HCT116 (cell line): ENCODE measurements around the gene ACTN1.

Experiments used
- CEBPB ChIP-seq: IDR thresholded peaks from 2 replicates; pipeline ENCODE4 v1.6.1; 2012; ENCODE audit warnings: low read depth
- EGR1 ChIP-seq: IDR thresholded peaks from 2 replicates; pipeline ENCODE4 v1.6.1; 2012; ENCODE audit warnings: low read depth
- ELF1 ChIP-seq: IDR thresholded peaks from 2 replicates; pipeline ENCODE4 v1.6.1; 2012; ENCODE audit warnings: low read depth, borderline replicate concordance
- EZH2 ChIP-seq: fragments of 200-600 bp; sonication (generic); IDR thresholded peaks from 2 replicates; pipeline ENCODE4 v1.6.1; 2017; ENCODE audit warnings: antibody characterized with exemption, mixed run types
- JUND ChIP-seq: IDR thresholded peaks from 2 replicates; pipeline ENCODE4 v1.6.1; 2012
- POLR2A ChIP-seq: IDR thresholded peaks from 2 replicates; pipeline ENCODE4 v1.7.0; 2011; ENCODE audit warnings: borderline replicate concordance; ENCODE audit not compliant: insufficient read depth, insufficient read length; ENCODE audit errors: extremely low read depth
- RAD21 ChIP-seq: IDR thresholded peaks from 2 replicates; pipeline ENCODE4 v1.6.1; 2012; ENCODE audit warnings: low read depth, mild to moderate bottlenecking
- SP1 ChIP-seq: IDR thresholded peaks from 2 replicates; pipeline ENCODE4 v1.6.1; 2012; ENCODE audit warnings: low read depth
- TF ChIP-seq, protein P1 (sequence below): IDR thresholded peaks from 2 replicates; pipeline ENCODE4 v1.6.1; 2012
- TF ChIP-seq, protein P2 (sequence below), 3 experiments: fragments of 200-600 bp in 1 of 3; sonication (generic) in 1 of 3; IDR thresholded peaks in 2 of 3; conservative IDR thresholded peaks in 1 of 3; 2 replicates each; pipeline ENCODE4 v1.5.1; 2012 to 2017; ENCODE audit warnings: low read depth in 2 of 3, low read length in 2 of 3, antibody characterized with exemption in 1 of 3, borderline replicate concordance in 1 of 3, control low read depth in 1 of 3, mild to moderate bottlenecking in 1 of 3, mixed read lengths in 1 of 3, mixed run types in 1 of 3, moderate library complexity in 1 of 3; ENCODE audit not compliant: insufficient read depth in 1 of 3
- TF ChIP-seq, protein P3 (sequence below): IDR thresholded peaks from 2 replicates; pipeline ENCODE4 v1.6.1; 2011; ENCODE audit warnings: mild to moderate bottlenecking, low read length, moderate library complexity; ENCODE audit not compliant: insufficient replicate concordance; ENCODE audit errors: extremely low read depth

DNA sequence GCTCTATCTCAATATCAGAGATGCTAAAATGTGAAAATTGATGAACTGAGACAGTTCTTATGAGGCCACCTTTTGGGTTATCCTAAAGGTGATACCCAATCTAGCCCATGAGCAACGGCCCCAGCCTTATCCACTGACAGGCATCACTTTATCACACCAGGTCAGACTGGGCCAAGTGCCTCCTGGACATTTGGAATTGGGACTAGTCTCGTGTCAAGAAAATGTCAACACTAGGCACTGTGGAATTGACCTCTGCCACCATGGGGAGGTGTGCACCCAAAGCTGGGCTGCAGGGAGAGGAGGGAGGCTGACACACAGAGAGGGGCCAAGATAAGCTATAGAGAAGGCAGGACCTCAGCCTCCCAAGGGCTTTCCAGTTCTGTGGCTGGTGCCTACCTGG is 107.7 kb downstream of the ACTN1 start:
- TF ChIP-seq EZH2 (no peak), SP1 (no peak), POLR2A (no peak), RAD21 (no peak), CEBPB (no peak), EGR1 (no peak), JUND (no peak), ELF1 (no peak)
- TF ChIP-seq, protein P1, sequence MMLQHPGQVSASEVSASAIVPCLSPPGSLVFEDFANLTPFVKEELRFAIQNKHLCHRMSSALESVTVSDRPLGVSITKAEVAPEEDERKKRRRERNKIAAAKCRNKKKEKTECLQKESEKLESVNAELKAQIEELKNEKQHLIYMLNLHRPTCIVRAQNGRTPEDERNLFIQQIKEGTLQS, result no peak
- TF ChIP-seq, protein P2, sequence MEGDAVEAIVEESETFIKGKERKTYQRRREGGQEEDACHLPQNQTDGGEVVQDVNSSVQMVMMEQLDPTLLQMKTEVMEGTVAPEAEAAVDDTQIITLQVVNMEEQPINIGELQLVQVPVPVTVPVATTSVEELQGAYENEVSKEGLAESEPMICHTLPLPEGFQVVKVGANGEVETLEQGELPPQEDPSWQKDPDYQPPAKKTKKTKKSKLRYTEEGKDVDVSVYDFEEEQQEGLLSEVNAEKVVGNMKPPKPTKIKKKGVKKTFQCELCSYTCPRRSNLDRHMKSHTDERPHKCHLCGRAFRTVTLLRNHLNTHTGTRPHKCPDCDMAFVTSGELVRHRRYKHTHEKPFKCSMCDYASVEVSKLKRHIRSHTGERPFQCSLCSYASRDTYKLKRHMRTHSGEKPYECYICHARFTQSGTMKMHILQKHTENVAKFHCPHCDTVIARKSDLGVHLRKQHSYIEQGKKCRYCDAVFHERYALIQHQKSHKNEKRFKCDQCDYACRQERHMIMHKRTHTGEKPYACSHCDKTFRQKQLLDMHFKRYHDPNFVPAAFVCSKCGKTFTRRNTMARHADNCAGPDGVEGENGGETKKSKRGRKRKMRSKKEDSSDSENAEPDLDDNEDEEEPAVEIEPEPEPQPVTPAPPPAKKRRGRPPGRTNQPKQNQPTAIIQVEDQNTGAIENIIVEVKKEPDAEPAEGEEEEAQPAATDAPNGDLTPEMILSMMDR (IDR thresholded peaks at IDR 0.05 in 2 of 3, conservative IDR thresholded peaks at IDR 0.05 in 1 of 3; ENCODE audit: borderline replicate concordance in 1 of 3, insufficient read depth in 1 of 3, low read depth in 2 of 3, low read length in 2 of 3), result no peak
- TF ChIP-seq, protein P3, sequence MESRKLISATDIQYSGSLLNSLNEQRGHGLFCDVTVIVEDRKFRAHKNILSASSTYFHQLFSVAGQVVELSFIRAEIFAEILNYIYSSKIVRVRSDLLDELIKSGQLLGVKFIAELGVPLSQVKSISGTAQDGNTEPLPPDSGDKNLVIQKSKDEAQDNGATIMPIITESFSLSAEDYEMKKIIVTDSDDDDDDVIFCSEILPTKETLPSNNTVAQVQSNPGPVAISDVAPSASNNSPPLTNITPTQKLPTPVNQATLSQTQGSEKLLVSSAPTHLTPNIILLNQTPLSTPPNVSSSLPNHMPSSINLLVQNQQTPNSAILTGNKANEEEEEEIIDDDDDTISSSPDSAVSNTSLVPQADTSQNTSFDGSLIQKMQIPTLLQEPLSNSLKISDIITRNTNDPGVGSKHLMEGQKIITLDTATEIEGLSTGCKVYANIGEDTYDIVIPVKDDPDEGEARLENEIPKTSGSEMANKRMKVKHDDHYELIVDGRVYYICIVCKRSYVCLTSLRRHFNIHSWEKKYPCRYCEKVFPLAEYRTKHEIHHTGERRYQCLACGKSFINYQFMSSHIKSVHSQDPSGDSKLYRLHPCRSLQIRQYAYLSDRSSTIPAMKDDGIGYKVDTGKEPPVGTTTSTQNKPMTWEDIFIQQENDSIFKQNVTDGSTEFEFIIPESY, result no peak
